Esophagus muscularis mucosa (tissue), 4 donors: ENCODE data around the gene PRKCE.

ENCODE experiments used
- EP300 ChIP-seq: sonication (generic); formaldehyde crosslinking; IDR thresholded peaks from one replicate; pipeline ENCODE4 v1.6.1; 2017; ENCODE audit warnings: antibody characterized with exemption
- POLR2A ChIP-seq: fragments of 450-650 bp; IDR thresholded peaks from one replicate; pipeline ENCODE4 v1.6.1; 2017; ENCODE audit warnings: antibody characterized with exemption, moderate library complexity, mild to moderate bottlenecking, low read depth
- POLR2AphosphoS5 ChIP-seq, 2 donors: sonication (generic); formaldehyde crosslinking; IDR thresholded peaks; one replicate each; pipeline ENCODE4 v1.6.1; 2017; ENCODE audit warnings: antibody characterized with exemption in 2 of 2
- TF ChIP-seq, protein P1 (sequence below), 3 experiments: fragments of 200-600 bp in 2 of 3; fragments of 450-650 bp in 1 of 3; sonication (generic) in 2 of 3; IDR thresholded peaks; one replicate each; pipeline ENCODE4 v1.5.1; 2017 to 2019; ENCODE audit warnings: antibody characterized with exemption in 3 of 3, mild to moderate bottlenecking in 2 of 3, moderate library complexity in 1 of 3

GRCh38 chr2:45836740-45837139 lies 185.3 kb downstream of the PRKCE start:
- no peak for TF ChIP-seq EP300
- no peak for TF ChIP-seq POLR2A
- TF ChIP-seq, protein P1, sequence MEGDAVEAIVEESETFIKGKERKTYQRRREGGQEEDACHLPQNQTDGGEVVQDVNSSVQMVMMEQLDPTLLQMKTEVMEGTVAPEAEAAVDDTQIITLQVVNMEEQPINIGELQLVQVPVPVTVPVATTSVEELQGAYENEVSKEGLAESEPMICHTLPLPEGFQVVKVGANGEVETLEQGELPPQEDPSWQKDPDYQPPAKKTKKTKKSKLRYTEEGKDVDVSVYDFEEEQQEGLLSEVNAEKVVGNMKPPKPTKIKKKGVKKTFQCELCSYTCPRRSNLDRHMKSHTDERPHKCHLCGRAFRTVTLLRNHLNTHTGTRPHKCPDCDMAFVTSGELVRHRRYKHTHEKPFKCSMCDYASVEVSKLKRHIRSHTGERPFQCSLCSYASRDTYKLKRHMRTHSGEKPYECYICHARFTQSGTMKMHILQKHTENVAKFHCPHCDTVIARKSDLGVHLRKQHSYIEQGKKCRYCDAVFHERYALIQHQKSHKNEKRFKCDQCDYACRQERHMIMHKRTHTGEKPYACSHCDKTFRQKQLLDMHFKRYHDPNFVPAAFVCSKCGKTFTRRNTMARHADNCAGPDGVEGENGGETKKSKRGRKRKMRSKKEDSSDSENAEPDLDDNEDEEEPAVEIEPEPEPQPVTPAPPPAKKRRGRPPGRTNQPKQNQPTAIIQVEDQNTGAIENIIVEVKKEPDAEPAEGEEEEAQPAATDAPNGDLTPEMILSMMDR (IDR thresholded peaks at IDR 0.05) = no peak
- TF ChIP-seq POLR2AphosphoS5 (IDR thresholded peaks at IDR 0.05) = no peak
